ENCODE measurements around the gene SCN5A.

Gene SCN5A

GRCh38 chr3:38627956-38628355 lies 21.5 kb downstream of the SCN5A start:
- DNase-seq (ENCODE audit: insufficient read length, low spot score) (no peak), FAIRE-seq (no peak)

GRCh38 chr3:38626171-38626570 lies 23.3 kb downstream of the SCN5A start:
- FAIRE-seq, result no peak
- DNase-seq (ENCODE audit: insufficient read length, low spot score), result no peak

- DNase-seq (ENCODE audit: insufficient read length, low spot score), result no peak
- no peak for FAIRE-seq
Measured at GRCh38 chr3:38623539-38623938, 25.9 kb downstream of the SCN5A start.

- DNase-seq (ENCODE audit: insufficient read length, low spot score) (no peak), FAIRE-seq (no peak)
Measured at GRCh38 chr3:38622336-38622735, 27.2 kb downstream of the SCN5A start.

- DNase-seq (ENCODE audit: insufficient read length, low spot score) (no peak), FAIRE-seq (no peak)
Measured at GRCh38 chr3:38620236-38620635, 29.3 kb downstream of the SCN5A start.

- FAIRE-seq (no peak), DNase-seq (ENCODE audit: insufficient read length, low spot score) (no peak)
Measured at GRCh38 chr3:38618343-38618742, 31.1 kb downstream of the SCN5A start.

- DNase-seq (ENCODE audit: insufficient read length, low spot score) (no peak), FAIRE-seq (no peak)
Measured at GRCh38 chr3:38617586-38617985, 31.9 kb downstream of the SCN5A start.

- no peak for DNase-seq (ENCODE audit: insufficient read length, low spot score)
Measured at GRCh38 chr3:38617137-38617536, 32.4 kb downstream of the SCN5A start.

GRCh38 chr3:38616658-38617057 lies 32.8 kb downstream of the SCN5A start:
- FAIRE-seq (no peak), DNase-seq (ENCODE audit: insufficient read length, low spot score) (no peak)

More at GRCh38 chr3:38617137-38617536, 32.4 kb downstream of the SCN5A start:
- no peak for FAIRE-seq

GRCh38 chr3:38616111-38616510 lies 33.4 kb downstream of the SCN5A start:
- FAIRE-seq, result no peak
- no peak for DNase-seq (ENCODE audit: insufficient read length, low spot score)

GRCh38 chr3:38614651-38615352 lies 34.7 kb downstream of the SCN5A start:
- FAIRE-seq (no peak), DNase-seq (ENCODE audit: insufficient read length, low spot score) (no peak)

GRCh38 chr3:38614091-38614490 lies 35.4 kb downstream of the SCN5A start:
- no peak for FAIRE-seq
- DNase-seq (ENCODE audit: insufficient read length, low spot score), result no peak

GRCh38 chr3:38613426-38613825 lies 36.1 kb downstream of the SCN5A start:
- DNase-seq (ENCODE audit: insufficient read length, low spot score) (no peak), FAIRE-seq (no peak)

GRCh38 chr3:38611866-38612265 lies 37.6 kb downstream of the SCN5A start:
- no peak for FAIRE-seq
- DNase-seq (ENCODE audit: insufficient read length, low spot score), result no peak

- no peak for DNase-seq (ENCODE audit: insufficient read length, low spot score)
- no peak for FAIRE-seq
Measured at GRCh38 chr3:38610934-38611333, 38.6 kb downstream of the SCN5A start.

- FAIRE-seq, result no peak
- DNase-seq (ENCODE audit: insufficient read length, low spot score), result no peak
Measured at GRCh38 chr3:38610436-38610835, 39.1 kb downstream of the SCN5A start.

- no peak for DNase-seq (ENCODE audit: insufficient read length, low spot score)
- no peak for FAIRE-seq
Measured at GRCh38 chr3:38609386-38610111, 39.9 kb downstream of the SCN5A start.

GRCh38 chr3:38608961-38609360 lies 40.5 kb downstream of the SCN5A start:
- DNase-seq (ENCODE audit: insufficient read length, low spot score) (no peak), FAIRE-seq (no peak)

- FAIRE-seq, result no peak
- no peak for DNase-seq (ENCODE audit: insufficient read length, low spot score)
Measured at GRCh38 chr3:38608086-38608775, 41.3 kb downstream of the SCN5A start.

- DNase-seq (ENCODE audit: insufficient read length, low spot score) (no peak), FAIRE-seq (no peak)
Measured at GRCh38 chr3:38606561-38606960, 42.9 kb downstream of the SCN5A start.

- FAIRE-seq, result no peak
Measured at GRCh38 chr3:38605981-38606380, 43.5 kb downstream of the SCN5A start.

GRCh38 chr3:38604246-38604645 lies 45.2 kb downstream of the SCN5A start:
- FAIRE-seq (no peak), DNase-seq (ENCODE audit: insufficient read length, low spot score) (no peak)

More at GRCh38 chr3:38605981-38606380, 43.5 kb downstream of the SCN5A start:
- no peak for DNase-seq (ENCODE audit: insufficient read length, low spot score)
